CD14-positive monocyte (primary cell): ENCODE measurements around the gene NCMAP. TPM values are rescaled to one million over a fixed set of nuclear protein-coding genes. Genes with fewer than 3 reads are reported as not detected.

Source experiments
- DNase-seq, 3 donors: peaks; one replicate each; pipeline ENCODE4 v3.0.0-alpha.2; 2011 to 2022
- H2AFZ ChIP-seq: 2 replicates; pipeline ENCODE4 v1.6.0; 2012; ENCODE audit warnings: mild to moderate bottlenecking, low read depth, low read length, inconsistent platforms; ENCODE audit not compliant: insufficient read depth, poor library complexity, severe bottlenecking
- H3K27ac ChIP-seq, 2 donors: 1 replicate in 1 of 2; 2 replicates in 1 of 2; pipeline ENCODE4 v1.5.1; 2012 to 2013; ENCODE audit warnings: low read length in 2 of 2, control low read depth in 1 of 2, inconsistent platforms in 1 of 2, low read depth in 1 of 2, mild to moderate bottlenecking in 1 of 2
- H3K27me3 ChIP-seq, 2 donors: one replicate each; pipeline versions ENCODE4 v1.6.0 to v1.6.1; 2011 to 2013; ENCODE audit warnings: low read length in 2 of 2; ENCODE audit not compliant: control insufficient read depth in 2 of 2, insufficient read depth in 2 of 2
- H3K36me3 ChIP-seq, 2 donors: replicated peaks in 1 of 2; 1 replicate in 1 of 2; 2 replicates in 1 of 2; pipeline versions ENCODE4 v1.5.1 to v1.6.1; 2012 to 2013; ENCODE audit warnings: low read length in 2 of 2, control low read depth in 1 of 2, inconsistent platforms in 1 of 2, mild to moderate bottlenecking in 1 of 2; ENCODE audit not compliant: insufficient read depth in 2 of 2, control insufficient read depth in 1 of 2
- H3K4me1 ChIP-seq, 2 donors: 1 replicate in 1 of 2; 2 replicates in 1 of 2; pipeline versions ENCODE4 v1.5.1 to v1.6.1; 2012 to 2013; ENCODE audit warnings: low read length in 2 of 2, control low read depth in 1 of 2, inconsistent platforms in 1 of 2, mild to moderate bottlenecking in 1 of 2, moderate library complexity in 1 of 2; ENCODE audit not compliant: insufficient read depth in 2 of 2, control insufficient read depth in 1 of 2
- H3K4me2 ChIP-seq: replicated peaks from 2 replicates; pipeline ENCODE3; 2012; ENCODE audit warnings: low read length, moderate library complexity, mild to moderate bottlenecking; ENCODE audit not compliant: poor library complexity, severe bottlenecking; ENCODE audit errors: extremely low read depth
- H3K4me3 ChIP-seq, 3 experiments: fragments of 200-600 bp in 1 of 3; sonication (generic) in 1 of 3; replicated peaks in 1 of 3; 1 replicate in 2 of 3; 2 replicates in 1 of 3; pipeline ENCODE4 v1.5.1; 2011 to 2013; ENCODE audit warnings: low read length in 3 of 3, mild to moderate bottlenecking in 3 of 3, control low read depth in 2 of 3, low read depth in 2 of 3, inconsistent platforms in 1 of 3, moderate library complexity in 1 of 3
- H3K79me2 ChIP-seq: 2 replicates; pipeline ENCODE4 v1.6.0; 2012; ENCODE audit warnings: mild to moderate bottlenecking, control low read depth, inconsistent platforms, low read length, moderate library complexity; ENCODE audit not compliant: insufficient read depth
- H3K9ac ChIP-seq: 2 replicates; pipeline ENCODE4 v1.6.0; 2017; ENCODE audit warnings: low read length, mild to moderate bottlenecking; ENCODE audit not compliant: insufficient read depth, poor library complexity, severe bottlenecking
- H3K9me3 ChIP-seq, 2 donors: replicated peaks in 1 of 2; 1 replicate in 1 of 2; 2 replicates in 1 of 2; pipeline versions ENCODE4 v1.5.1 to v1.6.1; 2012 to 2013; ENCODE audit warnings: low read length in 2 of 2, control low read depth in 1 of 2; ENCODE audit not compliant: control insufficient read depth in 1 of 2, insufficient read depth in 1 of 2
- H4K20me1 ChIP-seq: 2 replicates; pipeline ENCODE4 v1.6.0; 2012; ENCODE audit warnings: mild to moderate bottlenecking, low read length, control low read depth, moderate library complexity; ENCODE audit not compliant: insufficient read depth
- H3K27ac Mint-ChIP-seq, 7 donors: one replicate each; pipeline ENCODE4 v1.8.0; 2020; ENCODE audit warnings: mild to moderate bottlenecking in 7 of 7, mixed read lengths in 7 of 7, moderate library complexity in 6 of 7, inconsistent platforms in 2 of 7
- H3K27me3 Mint-ChIP-seq, 3 donors: one replicate each; pipeline ENCODE4 v1.8.0; 2021 to 2022; ENCODE audit warnings: low read depth in 3 of 3, mild to moderate bottlenecking in 3 of 3, mixed read lengths in 3 of 3, moderate library complexity in 3 of 3, inconsistent platforms in 1 of 3
- H3K36me3 Mint-ChIP-seq, 2 donors: one replicate each; pipeline ENCODE4 v1.8.0; 2020; ENCODE audit warnings: mixed read lengths in 2 of 2, inconsistent platforms in 1 of 2, mild to moderate bottlenecking in 1 of 2
- H3K4me1 Mint-ChIP-seq: one replicate; pipeline ENCODE4 v1.8.0; 2020; ENCODE audit warnings: mild to moderate bottlenecking, mixed read lengths
- H3K4me3 Mint-ChIP-seq, 2 donors: one replicate each; pipeline ENCODE4 v1.8.0; 2020; ENCODE audit warnings: mild to moderate bottlenecking in 2 of 2, mixed read lengths in 2 of 2, moderate library complexity in 1 of 2
- H3K9me3 Mint-ChIP-seq, 7 donors: one replicate each; pipeline ENCODE4 v1.8.0; 2020 to 2022; ENCODE audit warnings: mixed read lengths in 7 of 7, mild to moderate bottlenecking in 6 of 7, moderate library complexity in 6 of 7, inconsistent platforms in 2 of 7
- CTCF ChIP-seq: fragments of 200-600 bp; IDR thresholded peaks from one replicate; pipeline ENCODE4 v1.8.0; 2022; ENCODE audit warnings: antibody characterized with exemption, mild to moderate bottlenecking
- WGBS: methylation state at CpG from one replicate; pipeline ENCODE4 v1.1.5; 2013; ENCODE audit warnings: missing lambda C conversion rate; ENCODE audit not compliant: insufficient coverage; 5-methylcytosine and 5-hydroxymethylcytosine counted together
- intact Hi-C, 2 donors: fragments of 100-400 bp; cut with micrococcal nuclease; formaldehyde crosslinking; loops; one replicate each; pipeline versions ENCODE4 v1.15.0 to v1.15.1; 2023
- polyA plus RNA-seq, 3 donors: library from polyadenylated mRNA; depleted of rRNA in 1 of 3; unstranded in 2 of 3; stranded (reverse) in 1 of 3; fragments of 300-500 nt in 2 of 3; fragments of >200 nt in 1 of 3; fragmentation: Illumina TruSeq in 2 of 3; gene quantifications; 1 replicate in 2 of 3; 2 replicates in 1 of 3; pipeline ENCODE4 v1.2.3, GENCODE V29; 2012 to 2021

NCMAP gene
- polyA plus RNA-seq, 3 donors: not detected

GRCh38 chr1:24572301-24572700, 16.4 kb downstream of the NCMAP start:
- Histone ChIP-seq H3K27me3 (no peaks in the 10 kb centered on the region), H3K9me3 (no peaks in the 10 kb centered on the region), H4K20me1 (no peaks in the 10 kb centered on the region), H3K4me1 (peaks cover 6 to 7% of the 10 kb centered on the region in 2 donors), H3K9ac (peak overlapping the region; percentile 15), H3K79me2 (no peaks in the 10 kb centered on the region), H2AFZ (peak overlapping the region; percentile 63), H3K4me2 (peak overlapping the region; percentile 28), H3K4me3 (no peak overlapping the region), H3K27ac (no peak overlapping the region), H3K36me3 (no peaks in the 10 kb centered on the region)
- peaks cover 0 to 2% (median 0%) of the 10 kb centered on the region in 7 donors for H3K9me3 Mint-ChIP-seq
- peaks cover 5 to 7% (median 6%) of the 10 kb centered on the region in 3 donors for H3K27me3 Mint-ChIP-seq
- H3K4me3 Mint-ChIP-seq: peak overlapping the region; percentile 67 to 86
- intact Hi-C loops: no loop called here
- no peak for TF ChIP-seq CTCF
- peaks cover 16% of the 10 kb centered on the region for H3K4me1 Mint-ChIP-seq
- WGBS: 4% methylated on average over 5 of the region's 9 CpGs
- DNase-seq: no peak
- H3K36me3 Mint-ChIP-seq: no peaks in the 10 kb centered on the region
- peak overlapping the region in 2 of 7 donors; percentile 50 to 51 for H3K27ac Mint-ChIP-seq

- Histone ChIP-seq H3K79me2 (no peaks in the 10 kb centered on the region), H3K36me3 (no peaks in the 10 kb centered on the region), H3K27me3 (no peaks in the 10 kb centered on the region), H2AFZ (no peak overlapping the region), H3K27ac (no peak overlapping the region), H3K9ac (no peak overlapping the region), H4K20me1 (no peaks in the 10 kb centered on the region), H3K4me3 (no peak overlapping the region), H3K9me3 (no peaks in the 10 kb centered on the region), H3K4me2 (no peak overlapping the region), H3K4me1 (peaks cover 6 to 7% of the 10 kb centered on the region in 2 donors)
- WGBS: 88% methylated on average over 4 of the region's 14 CpGs
- Mint-ChIP-seq H3K4me1 (peaks cover 11% of the 10 kb centered on the region), H3K27me3 (peaks cover 4 to 7% (median 4%) of the 10 kb centered on the region in 3 donors), H3K27ac (no peak overlapping the region), H3K9me3 (peaks cover 0 to 2% (median 0%) of the 10 kb centered on the region in 7 donors), H3K36me3 (no peaks in the 10 kb centered on the region), H3K4me3 (no peak overlapping the region)
- intact Hi-C loops: no loop called here
- DNase-seq: no peak
- no peak for TF ChIP-seq CTCF
Observed at GRCh38 chr1:24575905-24576587, 20.2 kb downstream of the NCMAP start.
